Ureter (tissue), 1 donor: Measurements from ENCODE around the gene EFCAB12. TPM values are rescaled to one million over a fixed set of nuclear protein-coding genes. Genes with fewer than 3 reads are reported as not detected.
"Not testable (repeated sequence)": the region's sequence is repeated elsewhere in the genome, so short reads cannot be mapped to it uniquely, and the experiment has no call there.

Source experiments
- DNase-seq: peaks from one replicate; pipeline ENCODE4 v3.0.0-alpha.2; 2020; ENCODE audit warnings: low spot score
- total RNA-seq: library from RNA; stranded (reverse); gene quantifications from one replicate; pipeline ENCODE4 v1.2.4, GENCODE V29; 2023
- donor health status: DM: yes; HTN: yes; CAD: no.

Gene EFCAB12
- total RNA-seq, 1 donor from 2014 or later, result 0.26 TPM

GRCh38 chr3:129421236-129421883 is 7.1 kb downstream of the EFCAB12 start:
- DNase-seq, result no peak

GRCh38 chr3:129419476-129419875 is 9.0 kb downstream of the EFCAB12 start:
- DNase-seq, result no peak

GRCh38 chr3:129418041-129418973 is 10.1 kb downstream of the EFCAB12 start:
- DNase-seq, result no peak

- no peak for DNase-seq
Measured at GRCh38 chr3:129417326-129417725, 11.1 kb downstream of the EFCAB12 start.

GRCh38 chr3:129416415-129416814 is 12.0 kb downstream of the EFCAB12 start:
- DNase-seq, result no peak

- DNase-seq, result no peak
Measured at GRCh38 chr3:129415830-129416229, 12.6 kb downstream of the EFCAB12 start.

- DNase-seq, result no peak
Measured at GRCh38 chr3:129415378-129415777, 13.1 kb downstream of the EFCAB12 start.

- no peak for DNase-seq
Measured at GRCh38 chr3:129413687-129414506, 14.5 kb downstream of the EFCAB12 start.

- not testable (repeated sequence) for DNase-seq
Measured at GRCh38 chr3:129413238-129413637, 15.2 kb downstream of the EFCAB12 start.

GRCh38 chr3:129412542-129413198 is 15.8 kb downstream of the EFCAB12 start:
- DNase-seq, result no peak

- DNase-seq, result no peak
Measured at GRCh38 chr3:129410971-129411370, 17.5 kb downstream of the EFCAB12 start.

GRCh38 chr3:129409541-129409940 is 18.9 kb downstream of the EFCAB12 start:
- no peak for DNase-seq

- no peak for DNase-seq
Measured at GRCh38 chr3:129404610-129405009, 23.8 kb downstream of the EFCAB12 start.

GRCh38 chr3:129404130-129404529 is 24.3 kb downstream of the EFCAB12 start:
- DNase-seq, result no peak

- DNase-seq, result no peak
Measured at GRCh38 chr3:129403450-129403849, 25.0 kb downstream of the EFCAB12 start.

- no peak for DNase-seq
Measured at GRCh38 chr3:129402616-129403015, 25.8 kb downstream of the EFCAB12 start.

- no peak for DNase-seq
Measured at GRCh38 chr3:129402210-129402609, 26.2 kb downstream of the EFCAB12 start.

- no peak for DNase-seq
Measured at GRCh38 chr3:129399895-129400357, 28.5 kb downstream of the EFCAB12 start.

- peak; percentile 85 for DNase-seq
Measured at GRCh38 chr3:129399145-129399894, 29.1 kb downstream of the EFCAB12 start.

GRCh38 chr3:129398803-129399144 is 29.7 kb downstream of the EFCAB12 start:
- no peak for DNase-seq
